Measurements from ENCODE around the gene MCF2L.

Gene MCF2L

DNA sequence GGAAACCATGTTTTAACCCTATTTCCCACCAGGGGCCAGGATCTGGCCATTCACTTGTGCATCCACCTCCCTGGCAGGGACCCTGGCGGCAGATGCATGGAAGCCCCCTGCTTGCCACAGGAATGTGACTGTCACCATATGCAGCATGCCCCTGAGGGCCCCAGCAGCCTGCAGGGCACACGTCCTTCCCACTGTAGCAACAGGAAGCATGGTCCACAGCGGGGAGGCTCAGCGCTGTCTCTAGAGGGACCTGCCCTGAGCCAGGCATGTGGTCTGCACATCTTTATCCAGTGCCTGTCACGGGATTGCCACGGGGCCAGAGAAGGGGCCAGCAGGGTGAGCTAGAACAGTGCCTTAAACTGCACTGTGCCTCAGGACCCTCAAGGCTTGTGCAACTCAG lies 34.9 kb upstream of the MCF2L start:
- no peaks in the 10 kb centered on the region for H4K20me1 ChIP-seq (ENCODE audit: insufficient read depth, low read length)
- TF ChIP-seq, protein P1, sequence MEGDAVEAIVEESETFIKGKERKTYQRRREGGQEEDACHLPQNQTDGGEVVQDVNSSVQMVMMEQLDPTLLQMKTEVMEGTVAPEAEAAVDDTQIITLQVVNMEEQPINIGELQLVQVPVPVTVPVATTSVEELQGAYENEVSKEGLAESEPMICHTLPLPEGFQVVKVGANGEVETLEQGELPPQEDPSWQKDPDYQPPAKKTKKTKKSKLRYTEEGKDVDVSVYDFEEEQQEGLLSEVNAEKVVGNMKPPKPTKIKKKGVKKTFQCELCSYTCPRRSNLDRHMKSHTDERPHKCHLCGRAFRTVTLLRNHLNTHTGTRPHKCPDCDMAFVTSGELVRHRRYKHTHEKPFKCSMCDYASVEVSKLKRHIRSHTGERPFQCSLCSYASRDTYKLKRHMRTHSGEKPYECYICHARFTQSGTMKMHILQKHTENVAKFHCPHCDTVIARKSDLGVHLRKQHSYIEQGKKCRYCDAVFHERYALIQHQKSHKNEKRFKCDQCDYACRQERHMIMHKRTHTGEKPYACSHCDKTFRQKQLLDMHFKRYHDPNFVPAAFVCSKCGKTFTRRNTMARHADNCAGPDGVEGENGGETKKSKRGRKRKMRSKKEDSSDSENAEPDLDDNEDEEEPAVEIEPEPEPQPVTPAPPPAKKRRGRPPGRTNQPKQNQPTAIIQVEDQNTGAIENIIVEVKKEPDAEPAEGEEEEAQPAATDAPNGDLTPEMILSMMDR (IDR thresholded peaks at IDR 0.05; ENCODE audit: low read length): no peak
- TF ChIP-seq EZH2 (optimal IDR thresholded peaks at IDR 0.05; ENCODE audit: low read depth, low read length) (no peak), EZH2phosphoT487 (IDR thresholded peaks at IDR 0.05; ENCODE audit: low read length) (no peak)
- H3K9me3 ChIP-seq (replicated peaks; ENCODE audit: insufficient read depth, low read length): no peaks in the 10 kb centered on the region
- H2AFZ ChIP-seq (ENCODE audit: low read length): no peak overlapping the region
- no peak overlapping the region for H3K4me3 ChIP-seq (ENCODE audit: low read length)
- H3K27ac ChIP-seq (ENCODE audit: low read length): no peak overlapping the region
- no peak overlapping the region for H3K4me2 ChIP-seq (ENCODE audit: low read depth, low read length)
- no peaks in the 10 kb centered on the region for H3K9me2 ChIP-seq (replicated peaks; ENCODE audit: insufficient read depth, low read length)
- H3F3A ChIP-seq (ENCODE audit: insufficient read depth, low read length): peaks cover 14% of the 10 kb centered on the region
- H3K4me1 ChIP-seq (ENCODE audit: low read length): peaks cover 6% of the 10 kb centered on the region
- no peak for DNase-seq
- peaks cover 24% of the 10 kb centered on the region for H3K27me3 ChIP-seq (replicated peaks; ENCODE audit: insufficient read depth, low read length)
- no peak overlapping the region for H3K9ac ChIP-seq (ENCODE audit: low read length)
- H3K79me2 ChIP-seq (ENCODE audit: low read length): no peaks in the 10 kb centered on the region
- no peaks in the 10 kb centered on the region for H3K36me3 ChIP-seq (replicated peaks; ENCODE audit: insufficient read depth, low read length)

DNA sequence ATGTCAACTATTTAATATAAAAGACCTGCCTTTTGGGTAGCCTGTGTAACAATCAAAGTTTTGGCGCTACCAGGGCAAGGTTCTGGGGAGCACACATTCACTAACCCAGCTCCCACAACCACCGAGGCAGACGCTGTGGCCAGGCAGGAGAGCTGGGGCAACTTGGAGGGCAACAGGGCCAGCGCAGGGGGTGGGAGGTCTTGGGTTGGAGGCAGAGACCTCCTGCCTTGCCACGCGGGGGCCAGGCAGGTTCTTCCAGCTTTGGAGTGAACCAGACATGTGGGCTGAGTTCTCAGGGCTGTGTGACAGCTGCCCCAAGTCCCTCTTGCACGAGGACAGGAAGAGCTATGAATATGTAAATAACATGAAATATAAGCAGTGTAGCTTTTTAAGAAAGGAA lies 30.3 kb upstream of the MCF2L start:
- Histone ChIP-seq H2AFZ (ENCODE audit: low read length) (no peak overlapping the region), H3K27ac (ENCODE audit: low read length) (no peak overlapping the region), H3K4me2 (ENCODE audit: low read depth, low read length) (no peak overlapping the region), H3K27me3 (replicated peaks; ENCODE audit: insufficient read depth, low read length) (peaks cover 46% of the 10 kb centered on the region), H3K9ac (ENCODE audit: low read length) (no peak overlapping the region), H3K4me3 (ENCODE audit: low read length) (no peak overlapping the region), H3K9me3 (replicated peaks; ENCODE audit: insufficient read depth, low read length) (no peaks in the 10 kb centered on the region), H3K9me2 (replicated peaks; ENCODE audit: insufficient read depth, low read length) (no peaks in the 10 kb centered on the region), H4K20me1 (ENCODE audit: insufficient read depth, low read length) (no peaks in the 10 kb centered on the region), H3F3A (ENCODE audit: insufficient read depth, low read length) (no peaks in the 10 kb centered on the region), H3K36me3 (replicated peaks; ENCODE audit: insufficient read depth, low read length) (no peaks in the 10 kb centered on the region), H3K4me1 (ENCODE audit: low read length) (no peaks in the 10 kb centered on the region), H3K79me2 (ENCODE audit: low read length) (no peaks in the 10 kb centered on the region)
- no peak for DNase-seq
- TF ChIP-seq EZH2phosphoT487 (IDR thresholded peaks at IDR 0.05; ENCODE audit: low read length) (no peak), EZH2 (optimal IDR thresholded peaks at IDR 0.05; ENCODE audit: low read depth, low read length) (no peak)
- TF ChIP-seq, protein P1 (IDR thresholded peaks at IDR 0.05; ENCODE audit: low read length): no peak

DNA sequence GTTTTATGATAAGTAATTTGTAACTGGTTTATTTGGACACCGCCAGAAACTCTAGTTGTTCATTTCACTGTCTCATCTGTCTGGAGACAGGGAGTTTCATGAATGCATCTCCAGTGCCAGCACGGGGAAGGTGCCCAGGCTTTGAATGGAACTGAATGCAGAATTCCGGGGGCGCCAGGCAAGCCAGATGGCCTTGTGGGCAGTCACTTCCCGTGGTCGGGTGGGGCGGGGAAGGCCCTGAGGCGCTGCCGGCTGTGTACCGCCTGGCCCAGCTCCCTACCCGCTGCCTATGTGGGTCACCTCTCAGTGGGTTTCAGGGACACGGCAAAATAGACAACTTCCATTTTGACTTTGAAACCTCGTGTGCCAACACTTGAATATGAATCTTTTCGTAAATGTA lies 28.8 kb upstream of the MCF2L start:
- TF ChIP-seq, protein P1 (IDR thresholded peaks at IDR 0.05; ENCODE audit: low read length): no peak
- TF ChIP-seq EZH2phosphoT487 (IDR thresholded peaks at IDR 0.05; ENCODE audit: low read length): no peak
- DNase-seq: no peak

More for the DNA sequence above, 28.8 kb upstream of the MCF2L start:
- no peaks in the 10 kb centered on the region for H3K9me2 ChIP-seq (replicated peaks; ENCODE audit: insufficient read depth, low read length)
- H3K27me3 ChIP-seq (replicated peaks; ENCODE audit: insufficient read depth, low read length): peaks cover 60% of the 10 kb centered on the region
- no peak overlapping the region for H3K4me3 ChIP-seq (ENCODE audit: low read length)
- H3K4me1 ChIP-seq (ENCODE audit: low read length): no peaks in the 10 kb centered on the region
- H3K4me2 ChIP-seq (ENCODE audit: low read depth, low read length): no peak overlapping the region
- H3K27ac ChIP-seq (ENCODE audit: low read length): no peak overlapping the region
- H3K9ac ChIP-seq (ENCODE audit: low read length): no peak overlapping the region
- no peak overlapping the region for H2AFZ ChIP-seq (ENCODE audit: low read length)
- no peaks in the 10 kb centered on the region for H3F3A ChIP-seq (ENCODE audit: insufficient read depth, low read length)
- no peaks in the 10 kb centered on the region for H3K36me3 ChIP-seq (replicated peaks; ENCODE audit: insufficient read depth, low read length)
- H4K20me1 ChIP-seq (ENCODE audit: insufficient read depth, low read length): no peaks in the 10 kb centered on the region
- H3K9me3 ChIP-seq (replicated peaks; ENCODE audit: insufficient read depth, low read length): no peaks in the 10 kb centered on the region
- H3K79me2 ChIP-seq (ENCODE audit: low read length): no peaks in the 10 kb centered on the region
